Kasumi-1 (cell line): ENCODE measurements around the gene C1orf94.

Source experiments
- DNase-seq, 2 experiments: peaks; one replicate each; lab custom pipeline; 2025; lab: John Stamatoyannopoulos, UW

C1orf94 gene, protein sequence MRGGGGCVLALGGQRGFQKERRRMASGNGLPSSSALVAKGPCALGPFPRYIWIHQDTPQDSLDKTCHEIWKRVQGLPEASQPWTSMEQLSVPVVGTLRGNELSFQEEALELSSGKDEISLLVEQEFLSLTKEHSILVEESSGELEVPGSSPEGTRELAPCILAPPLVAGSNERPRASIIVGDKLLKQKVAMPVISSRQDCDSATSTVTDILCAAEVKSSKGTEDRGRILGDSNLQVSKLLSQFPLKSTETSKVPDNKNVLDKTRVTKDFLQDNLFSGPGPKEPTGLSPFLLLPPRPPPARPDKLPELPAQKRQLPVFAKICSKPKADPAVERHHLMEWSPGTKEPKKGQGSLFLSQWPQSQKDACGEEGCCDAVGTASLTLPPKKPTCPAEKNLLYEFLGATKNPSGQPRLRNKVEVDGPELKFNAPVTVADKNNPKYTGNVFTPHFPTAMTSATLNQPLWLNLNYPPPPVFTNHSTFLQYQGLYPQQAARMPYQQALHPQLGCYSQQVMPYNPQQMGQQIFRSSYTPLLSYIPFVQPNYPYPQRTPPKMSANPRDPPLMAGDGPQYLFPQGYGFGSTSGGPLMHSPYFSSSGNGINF

DNA sequence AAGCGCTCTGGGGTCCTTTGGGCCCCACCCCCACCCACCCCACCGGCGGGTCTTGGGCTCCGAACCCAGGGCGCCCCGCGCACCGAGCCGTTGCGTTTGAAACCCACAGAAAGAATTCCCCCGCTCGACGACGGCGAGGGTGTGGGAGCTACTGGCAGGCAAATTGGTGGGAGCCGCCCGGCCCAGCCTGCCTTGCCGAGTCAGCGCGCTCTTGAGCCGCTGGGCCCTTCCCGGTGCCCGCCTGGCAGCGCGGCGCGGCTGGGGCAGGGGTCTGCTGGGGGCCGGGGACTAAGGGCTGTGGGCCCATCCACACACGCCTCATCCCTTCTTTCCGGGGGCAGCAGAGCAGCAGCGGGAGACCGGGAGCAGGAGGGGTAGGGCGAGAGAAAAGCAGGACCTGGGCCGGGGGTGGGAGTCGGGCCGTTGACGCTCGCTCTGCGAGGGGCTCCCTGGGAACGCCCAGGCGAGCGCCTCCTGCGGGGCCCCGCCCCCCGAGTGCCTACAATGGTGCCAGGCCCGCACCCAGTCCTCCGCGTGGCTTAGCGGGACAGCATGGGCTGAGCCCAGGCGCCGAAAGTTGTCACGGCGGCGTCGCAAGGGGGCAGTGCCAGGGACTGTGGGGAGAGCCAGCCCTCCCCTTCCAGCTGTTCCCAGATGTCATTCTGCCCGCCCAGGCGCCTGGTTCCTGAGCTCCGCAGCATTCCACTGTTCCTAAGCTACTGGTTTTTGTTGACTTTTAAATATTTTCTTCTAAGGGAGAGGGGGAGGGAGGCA is at the start of gene C1orf94:
TSS of gene C1orf94 (plus strand) at position 78 of the 774 bp plus-strand sequence. CDS start 883 bp downstream, outside the sequence.
- DNase-seq, result no peak

- no peak for DNase-seq
Measured at GRCh38 chr1:34127006-34128000, 49.4 kb upstream of the C1orf94 start.

- no peak for DNase-seq
Measured at GRCh38 chr1:34128186-34128889, 48.4 kb upstream of the C1orf94 start.

DNA sequence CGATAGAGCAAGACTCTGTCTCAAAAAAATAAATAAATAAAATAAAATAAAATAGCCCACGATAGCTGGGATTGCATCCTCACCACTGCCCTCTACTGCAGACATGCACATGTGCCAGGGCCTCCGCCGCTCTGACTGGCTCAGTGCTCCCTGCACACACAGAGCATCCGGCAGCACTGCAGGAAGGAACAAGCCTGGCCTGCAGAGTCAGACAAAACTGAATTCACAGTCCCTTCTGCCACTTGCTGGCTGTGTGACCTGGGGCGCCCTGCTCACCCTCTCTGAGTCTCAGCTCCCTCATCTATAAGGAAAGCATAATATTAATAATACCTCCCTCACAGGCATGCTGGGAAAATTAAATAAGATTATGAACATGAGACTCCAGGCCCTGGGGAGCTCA is 47.1 kb upstream of the C1orf94 start:
- DNase-seq, result no peak

DNA sequence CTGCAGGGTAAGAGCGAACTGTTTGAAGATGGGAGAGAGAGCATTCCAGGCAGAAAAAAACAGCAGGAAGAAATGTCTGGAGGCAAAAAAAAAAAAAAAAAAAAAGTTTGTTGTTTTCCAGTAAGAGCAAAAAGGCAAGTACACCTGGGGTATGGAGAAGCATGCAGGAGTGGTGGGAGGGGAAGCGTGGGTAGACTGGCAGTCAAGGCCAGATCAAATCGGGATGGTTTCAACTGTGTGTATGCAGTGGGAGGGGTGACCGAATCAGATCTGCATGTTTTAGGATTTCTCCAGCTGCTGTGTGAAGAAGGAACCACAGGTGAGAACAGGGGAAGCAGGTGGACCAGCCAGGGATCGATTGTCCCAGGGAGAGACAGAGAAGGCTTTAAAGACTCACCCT is 46.4 kb upstream of the C1orf94 start:
- no peak for DNase-seq

DNA sequence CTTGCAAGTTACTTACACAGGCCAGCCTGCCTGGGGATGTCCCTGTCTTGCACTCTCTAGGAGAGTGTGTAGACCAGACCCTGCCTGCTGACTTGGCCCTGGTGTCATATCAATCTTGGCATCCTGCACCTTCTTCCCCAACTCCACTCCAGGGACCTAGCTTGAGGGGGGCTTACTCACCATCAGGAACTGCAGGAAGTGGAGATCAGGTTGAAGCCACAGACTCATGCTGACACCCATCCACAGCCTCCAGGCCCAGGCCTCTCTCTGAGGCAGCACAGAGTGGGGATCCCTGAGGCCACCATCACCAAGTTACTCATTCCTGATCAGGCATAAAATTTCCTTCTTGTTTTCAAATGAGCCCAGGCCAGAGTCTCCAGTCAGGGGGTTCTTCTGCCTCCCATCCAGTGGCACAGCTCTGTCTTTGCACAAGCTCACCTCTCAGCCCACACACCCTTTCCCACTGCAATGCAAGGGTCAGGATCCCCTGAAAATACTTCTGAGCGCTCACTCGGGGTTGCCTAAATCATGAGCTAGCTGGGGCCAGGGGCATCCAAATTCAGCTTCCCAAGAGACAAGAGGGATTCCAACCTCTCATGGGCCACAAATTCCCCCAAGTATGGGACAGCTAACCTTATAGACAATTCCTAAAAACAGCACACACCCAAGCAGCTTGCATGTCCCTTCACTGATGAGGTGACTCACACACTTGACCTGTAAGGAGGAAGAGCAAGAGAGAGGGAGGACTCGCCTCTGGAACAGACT is 45.1 kb upstream of the C1orf94 start:
- no peak for DNase-seq

- no peak for DNase-seq
Measured at GRCh38 chr1:34132161-34132420, 44.6 kb upstream of the C1orf94 start.

GRCh38 chr1:34137411-34137810 is 39.3 kb upstream of the C1orf94 start:
- no peak for DNase-seq

- no peak for DNase-seq
Measured at GRCh38 chr1:34140011-34140676, 36.6 kb upstream of the C1orf94 start.

DNA sequence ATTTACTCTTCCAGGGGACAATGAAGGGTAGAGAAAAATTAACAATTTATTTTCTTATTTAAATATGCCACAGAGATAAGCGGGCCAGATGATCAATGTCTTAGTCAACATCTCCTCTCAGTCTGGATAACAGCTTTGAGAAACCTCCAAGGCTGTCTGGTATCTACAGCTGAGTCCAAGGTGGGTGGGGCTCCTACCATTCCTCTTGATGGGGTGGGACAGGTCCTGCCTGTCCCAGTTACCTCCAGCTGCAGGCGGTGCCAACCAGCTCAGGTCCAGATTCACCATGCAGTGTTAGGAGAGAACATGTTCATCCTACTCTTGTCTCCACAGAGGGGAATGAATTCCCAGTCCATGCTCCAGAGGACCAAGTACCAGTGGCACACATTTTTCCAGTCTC is 32.7 kb upstream of the C1orf94 start:
- DNase-seq, result no peak

DNA sequence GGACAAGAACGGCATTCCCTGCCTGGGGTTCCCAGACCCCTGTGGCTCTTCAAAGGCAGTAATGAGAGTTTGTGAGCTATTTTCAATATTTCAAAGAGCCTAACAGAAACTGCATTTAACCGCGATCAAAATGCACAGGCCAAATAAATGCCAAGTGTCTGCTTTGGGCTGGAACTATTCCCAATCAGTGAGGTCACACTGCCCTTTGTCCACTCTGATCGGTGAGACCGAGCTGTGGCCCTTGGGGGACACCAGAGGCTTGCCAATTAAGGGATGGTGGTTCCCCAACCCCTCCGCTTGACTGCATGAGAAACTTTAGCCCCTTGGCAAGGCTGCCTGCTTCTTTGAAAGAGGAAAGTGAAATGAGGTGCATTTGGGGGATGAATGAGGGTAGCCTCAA is 31.9 kb upstream of the C1orf94 start:
- DNase-seq, result no peak

DNA sequence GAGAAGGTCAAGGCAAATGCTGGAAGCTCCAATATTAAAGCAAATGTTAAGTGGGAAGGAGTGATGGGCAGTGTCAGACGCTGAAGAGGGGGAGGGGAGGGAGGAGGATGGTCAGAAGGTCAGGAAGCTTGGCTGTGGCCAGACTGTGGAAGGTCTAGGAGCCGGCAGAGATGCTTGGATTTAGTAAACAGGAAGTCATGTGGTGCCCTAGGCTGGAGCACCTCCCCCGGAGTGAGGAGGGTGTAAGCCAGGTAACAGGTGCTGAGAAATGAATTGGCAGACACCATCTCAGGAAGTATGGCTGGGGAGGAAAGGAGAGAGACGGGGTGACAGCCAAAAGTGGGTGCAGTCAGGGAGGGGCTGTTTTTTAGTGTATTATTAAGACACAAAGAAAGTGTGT is 29.4 kb upstream of the C1orf94 start:
- no peak for DNase-seq

DNA sequence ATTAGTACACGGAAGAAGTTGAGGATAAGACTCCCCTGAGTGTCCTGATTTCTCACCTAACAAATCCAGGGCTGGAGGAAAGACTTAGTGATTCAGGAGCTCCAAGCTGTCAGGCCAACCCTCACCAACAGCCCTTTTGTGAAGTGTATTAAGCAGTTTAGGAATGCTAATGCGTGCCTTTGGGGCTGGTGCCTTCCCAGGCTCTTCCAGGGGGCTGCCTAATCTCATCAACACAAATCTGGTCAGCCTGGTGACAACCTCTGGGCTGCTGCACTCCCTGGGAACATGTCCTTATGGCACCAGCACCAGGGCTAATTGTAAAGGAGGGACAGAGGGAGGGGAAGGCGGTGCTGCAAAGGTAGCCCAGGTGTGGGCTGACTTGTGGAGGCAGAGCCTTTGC is 27.2 kb upstream of the C1orf94 start:
- DNase-seq, result no peak

- DNase-seq, result no peak
Measured at GRCh38 chr1:34153246-34153645, 23.5 kb upstream of the C1orf94 start.

- DNase-seq, result no peak
Measured at GRCh38 chr1:34155860-34156259, 20.8 kb upstream of the C1orf94 start.

DNA sequence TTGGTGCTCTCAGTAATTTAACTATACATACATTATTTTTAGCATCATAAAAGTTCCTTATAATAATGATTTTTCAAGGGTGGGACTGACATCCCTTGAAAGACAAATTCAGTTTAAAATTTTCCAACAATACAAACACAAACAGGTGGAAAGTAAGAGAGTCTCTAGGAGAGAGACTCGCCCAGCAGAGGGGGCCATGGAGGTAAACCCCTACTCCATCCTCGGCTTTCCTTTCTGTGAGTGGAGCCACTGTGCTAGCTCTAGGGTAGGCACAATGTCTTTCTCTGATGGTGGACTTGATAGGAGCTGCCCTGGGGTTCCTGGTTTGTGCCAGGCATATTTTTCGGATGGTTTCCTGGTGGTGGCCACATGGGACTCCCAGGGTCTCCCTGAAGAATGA is 20.0 kb upstream of the C1orf94 start:
- no peak for DNase-seq

DNA sequence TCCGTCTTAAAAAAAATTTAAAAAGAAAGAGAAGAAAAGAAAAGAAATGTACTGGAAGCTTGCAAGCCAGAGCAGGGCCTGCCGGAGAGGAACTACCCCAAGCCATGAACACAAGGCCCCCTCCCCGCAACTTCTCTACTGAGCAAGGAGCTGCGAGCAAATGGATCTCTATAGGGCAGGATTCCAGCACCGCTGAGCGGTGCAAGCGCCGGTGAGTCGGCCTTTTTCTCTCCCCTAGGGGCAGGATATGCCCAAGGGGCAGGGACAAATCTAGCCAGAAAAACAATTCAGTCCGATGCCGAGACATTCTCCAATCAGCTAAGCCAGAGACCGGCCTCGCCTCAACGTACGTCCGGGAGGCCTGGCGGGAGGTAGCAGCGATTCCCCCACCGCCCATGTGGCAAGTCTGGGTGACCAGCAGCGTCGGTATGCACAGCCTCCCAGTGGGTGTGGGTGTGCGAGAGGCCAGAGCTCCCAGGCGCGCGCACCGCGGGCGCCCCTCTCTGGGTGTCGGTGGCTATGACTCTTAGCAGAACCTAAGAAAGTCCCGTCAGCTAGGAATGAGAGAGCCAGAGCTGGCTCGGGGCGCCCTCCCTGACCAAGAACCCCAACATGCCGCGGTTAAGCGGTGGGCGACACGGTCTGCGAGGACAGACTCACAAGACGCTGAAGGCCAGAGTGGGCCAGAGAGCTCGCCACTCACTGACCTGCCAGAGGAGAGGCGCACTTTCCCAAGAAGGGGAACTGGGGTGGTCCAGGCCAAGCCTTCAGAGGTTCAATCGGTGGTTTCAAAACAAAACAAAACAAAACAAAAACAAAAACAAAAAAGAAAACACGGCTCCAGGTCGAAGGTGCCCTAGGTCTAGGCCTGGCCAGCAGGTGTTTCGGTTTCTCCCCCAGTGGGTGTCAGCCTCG is 13.6 kb upstream of the C1orf94 start:
- no peak for DNase-seq

GRCh38 chr1:34163792-34164731 is 12.6 kb upstream of the C1orf94 start:
- no peak for DNase-seq
